Muscle of arm (tissue), 14 donors: ENCODE results near the gene LIN7B. TPM values are rescaled to one million over a fixed set of nuclear protein-coding genes. Genes with fewer than 3 reads are reported as not detected.

Source experiments
- DNase-seq: peaks from one replicate; pipeline ENCODE4 v3.0.0-alpha.2; 2013
- long read RNA-seq, 11 donors: transcript quantifications; one replicate each; lab custom pipeline, GENCODE V29; 2026
- polyA plus RNA-seq, 12 donors: library from polyadenylated mRNA; unstranded; fragments of 120-200 nt; gene quantifications; one replicate each; pipeline ENCODE4 v1.2.1, GENCODE V29; 2013; ENCODE audit not compliant: insufficient read length in 12 of 12

LIN7B gene, protein sequence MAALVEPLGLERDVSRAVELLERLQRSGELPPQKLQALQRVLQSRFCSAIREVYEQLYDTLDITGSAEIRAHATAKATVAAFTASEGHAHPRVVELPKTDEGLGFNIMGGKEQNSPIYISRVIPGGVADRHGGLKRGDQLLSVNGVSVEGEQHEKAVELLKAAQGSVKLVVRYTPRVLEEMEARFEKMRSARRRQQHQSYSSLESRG
- polyA plus RNA-seq = 10 to 100 TPM in 6 of 12 donors, 1 to 10 TPM in 4, not detected in 2; 9.1 to 14.9 (median 11.5) TPM
- long read RNA-seq, donor 1, partial matches to known transcripts = 0 of 4 reads
- long read RNA-seq, donor 1, other reads (novel, unspliced or antisense) = 0 of 4 reads
- long read RNA-seq, donor 2, partial matches to known transcripts = 0 of 4 reads
- long read RNA-seq, donor 2, other reads (novel, unspliced or antisense) = 0 of 4 reads
- long read RNA-seq, donor 3, partial matches to known transcripts = 0 of 4 reads
- long read RNA-seq, donor 3, other reads (novel, unspliced or antisense) = 0 of 4 reads
- long read RNA-seq, donor 4, partial matches to known transcripts = 0 of 1 reads
- long read RNA-seq, donor 4, other reads (novel, unspliced or antisense) = 0 of 1 reads
- long read RNA-seq, donor 5, transcript LIN7B-201 (6 exons, 755 nt) = major isoform, 5 of 6 reads
- long read RNA-seq, donor 5, partial matches to known transcripts = 0 of 6 reads
- long read RNA-seq, donor 5, other reads (novel, unspliced or antisense) = 0 of 6 reads
- long read RNA-seq, donor 6, partial matches to known transcripts = 0 of 3 reads
- long read RNA-seq, donor 6, other reads (novel, unspliced or antisense) = 0 of 3 reads
- long read RNA-seq, donor 7, partial matches to known transcripts = 0 of 3 reads
- long read RNA-seq, donor 7, other reads (novel, unspliced or antisense) = 0 of 3 reads
- long read RNA-seq, donor 8, transcript LIN7B-201 (6 exons, 755 nt) = major isoform, 9 of 9 reads
- long read RNA-seq, donor 8, partial matches to known transcripts = 0 of 9 reads
- long read RNA-seq, donor 8, other reads (novel, unspliced or antisense) = 0 of 9 reads
- long read RNA-seq, donor 9, partial matches to known transcripts = 0 of 6 reads
- long read RNA-seq, donor 9, other reads (novel, unspliced or antisense) = 0 of 6 reads
- long read RNA-seq, donor 10, transcript LIN7B-201 (6 exons, 755 nt) = major isoform, 5 of 7 reads
- long read RNA-seq, donor 10, partial matches to known transcripts = 0 of 7 reads
- long read RNA-seq, donor 10, other reads (novel, unspliced or antisense) = 0 of 7 reads
- long read RNA-seq, donor 11, partial matches to known transcripts = 0 of 4 reads
- long read RNA-seq, donor 11, other reads (novel, unspliced or antisense) = 0 of 4 reads

DNA sequence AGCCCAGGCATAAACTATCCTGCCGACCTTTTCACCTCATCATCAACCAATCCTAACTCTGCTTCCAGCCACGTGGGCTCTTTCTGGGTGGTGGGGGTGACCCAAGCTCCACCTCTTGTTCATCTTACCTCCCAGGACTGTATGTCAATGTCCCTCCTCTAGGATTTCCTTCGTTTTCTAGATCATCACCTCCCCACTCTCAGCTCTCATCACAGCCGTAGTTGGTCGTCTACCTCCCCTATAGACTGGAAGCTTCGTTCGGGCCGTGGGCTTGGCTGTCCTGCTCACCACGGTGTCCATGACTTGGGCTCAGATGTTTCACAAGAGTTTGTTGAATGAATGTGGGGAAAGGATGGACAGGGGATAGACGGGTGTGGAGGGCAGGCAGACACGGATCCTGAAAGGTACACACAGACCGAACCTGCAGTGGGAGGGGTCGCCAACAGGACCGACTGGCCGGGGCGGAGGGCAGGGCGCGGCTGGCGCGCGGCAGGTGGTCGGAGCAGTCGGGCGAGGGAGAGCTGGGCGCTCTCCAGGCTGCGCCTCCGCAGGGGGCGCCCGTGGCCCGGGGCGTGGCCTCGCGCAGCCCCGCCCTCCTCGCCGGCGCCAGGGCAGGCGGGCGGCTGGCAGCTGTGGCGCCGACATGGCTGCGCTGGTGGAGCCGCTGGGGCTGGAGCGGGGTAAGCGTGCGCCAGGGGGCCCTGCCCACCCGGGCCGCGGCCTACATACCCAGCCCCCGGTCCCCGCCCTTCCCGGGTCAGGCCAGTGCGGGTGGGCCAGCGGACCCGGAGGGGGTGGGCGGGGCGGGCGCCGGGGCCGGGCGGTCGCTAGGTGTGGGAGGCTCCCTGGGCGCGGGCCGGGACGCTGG is at the start of gene LIN7B:
Gene LIN7B (plus strand): TSS at position 609 of the 868 bp plus-strand sequence. CDS start 35 bp downstream, at position 644.
- DNase-seq = peak; percentile 39

DNA sequence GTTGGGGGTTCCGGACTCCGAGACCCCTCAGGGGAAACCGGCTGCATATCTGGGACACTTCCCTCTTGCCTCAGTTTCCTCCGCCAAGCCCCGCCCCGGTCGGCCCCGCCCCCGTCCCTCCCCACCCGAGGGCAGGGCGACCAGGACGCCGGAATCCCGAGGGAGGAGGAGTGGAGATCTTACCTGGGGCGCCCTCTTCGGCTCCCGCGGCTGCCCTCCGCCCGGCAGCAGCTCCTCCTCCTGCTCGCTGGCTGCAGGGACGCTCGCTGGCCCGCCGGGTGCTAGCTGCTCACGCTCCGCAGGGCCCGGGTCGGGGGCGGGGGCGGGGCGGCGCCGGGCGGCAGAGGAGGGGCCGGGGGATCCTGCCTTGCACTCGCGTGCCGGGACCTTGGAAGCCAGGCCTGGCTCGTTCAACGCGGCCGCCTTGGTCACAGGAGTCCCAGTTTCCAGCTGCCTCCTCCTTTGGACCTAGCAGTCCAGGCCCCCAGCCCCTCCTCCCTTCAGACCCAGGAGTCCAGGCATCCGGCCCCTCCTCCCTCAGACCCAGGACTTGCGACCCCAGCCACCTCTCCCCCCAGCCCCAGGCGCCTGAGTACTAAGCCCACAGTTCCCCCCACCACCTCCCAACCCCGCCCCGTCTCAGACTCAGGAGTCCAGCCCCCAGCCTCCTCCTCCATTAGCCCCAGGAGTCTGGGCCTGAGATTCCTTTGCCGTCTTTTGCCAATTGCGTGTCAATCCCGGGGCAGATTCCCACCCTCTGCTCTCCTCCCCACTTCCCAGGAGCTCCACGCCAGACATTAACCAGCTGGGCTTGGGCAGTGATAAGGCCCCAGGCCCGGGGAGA is 49.2 kb upstream of the LIN7B start, which contains the start of gene NTF4:
Gene NTF4 (minus strand): TSS at position 51 of the 844 bp plus-strand sequence. CDS start 2,821 bp downstream, outside the sequence.
- no peak for DNase-seq

DNA sequence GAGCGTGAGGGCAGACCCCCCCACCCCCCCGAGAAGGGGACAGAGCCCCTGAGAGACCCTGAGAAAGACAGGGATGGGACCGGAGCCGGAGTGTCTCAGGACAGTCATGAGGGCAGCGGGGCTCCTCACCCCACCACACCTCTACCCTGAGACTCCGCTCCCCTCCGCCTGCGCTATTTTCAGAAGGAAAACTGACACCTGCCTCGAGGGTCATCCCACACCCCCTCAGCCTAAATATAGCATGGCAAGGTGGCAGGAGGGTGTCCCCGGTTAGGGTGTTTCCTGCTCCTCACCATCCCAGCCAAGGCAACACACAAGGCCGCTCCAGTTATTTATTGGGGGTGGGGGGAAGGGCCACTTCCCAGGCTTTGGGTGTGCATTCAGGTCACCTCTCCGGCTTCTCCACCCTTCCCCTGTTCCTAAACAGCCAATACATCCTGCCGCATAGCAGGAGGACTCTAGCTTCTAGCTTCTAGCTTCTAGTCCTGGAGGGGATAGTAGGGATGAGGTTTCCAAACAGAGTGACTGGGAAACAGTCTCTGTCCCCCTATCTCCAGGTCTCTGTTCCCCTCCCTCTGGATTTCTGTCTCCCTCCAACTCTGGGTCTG is 48.2 kb upstream of the LIN7B start:
- DNase-seq = no peak

DNA sequence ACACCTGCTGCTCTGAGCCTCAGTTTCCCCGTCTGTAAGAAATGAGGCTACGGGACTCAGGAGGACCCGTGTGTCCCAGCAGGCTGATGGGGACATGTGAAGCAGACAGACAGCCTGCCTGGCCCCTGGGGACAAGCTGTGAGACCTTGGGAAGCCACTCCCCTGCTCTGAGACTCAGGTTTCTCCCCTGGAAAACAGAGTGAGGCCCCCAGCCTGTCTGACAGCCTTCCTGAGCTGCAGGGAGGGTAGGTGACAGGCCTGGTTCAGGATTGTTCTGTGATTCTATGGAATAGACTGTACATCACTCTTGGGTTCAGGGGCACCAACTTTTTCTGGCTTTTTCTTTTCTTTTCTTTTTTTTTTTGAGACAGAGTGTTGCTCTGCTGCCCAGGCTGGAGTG is 46.6 kb upstream of the LIN7B start:
- no peak for DNase-seq

DNA sequence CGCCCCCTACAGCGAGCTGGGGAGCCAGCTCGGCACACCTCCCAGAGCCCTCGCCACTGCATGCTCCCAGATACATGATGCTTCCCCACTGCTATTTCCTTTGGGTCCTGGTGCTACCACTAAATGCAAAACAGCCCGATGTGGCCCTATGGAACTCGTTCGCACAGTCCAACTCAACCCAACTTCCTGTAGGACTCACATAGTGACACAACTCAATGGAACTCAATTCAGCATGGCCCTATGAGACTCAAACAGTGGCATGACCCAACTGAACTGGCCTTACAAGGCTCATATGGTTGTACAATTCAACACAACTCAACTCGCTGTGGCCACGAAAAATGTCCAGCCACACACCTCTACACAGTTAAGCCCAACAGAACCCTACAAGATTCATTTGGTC is 45.1 kb upstream of the LIN7B start:
- no peak for DNase-seq

DNA sequence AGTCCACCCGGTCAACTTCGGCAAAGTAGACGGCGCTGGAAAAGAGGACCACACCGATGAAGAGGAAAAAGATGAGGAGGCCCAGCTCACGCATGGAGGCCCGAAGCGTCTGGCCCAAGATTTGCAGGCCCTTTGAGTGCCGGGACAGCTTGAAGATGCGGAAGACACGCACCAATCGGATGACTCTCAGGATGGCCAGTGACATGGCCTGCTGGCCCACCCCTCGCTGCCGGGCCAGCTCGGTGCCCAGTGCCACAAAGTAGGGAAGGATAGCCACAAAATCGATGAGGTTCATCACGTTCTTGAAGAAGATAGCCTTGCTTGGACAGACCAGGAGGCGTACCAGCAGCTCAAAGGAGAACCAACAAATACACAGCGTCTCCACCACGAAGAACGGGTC is 43.8 kb upstream of the LIN7B start:
- DNase-seq = no peak

DNA sequence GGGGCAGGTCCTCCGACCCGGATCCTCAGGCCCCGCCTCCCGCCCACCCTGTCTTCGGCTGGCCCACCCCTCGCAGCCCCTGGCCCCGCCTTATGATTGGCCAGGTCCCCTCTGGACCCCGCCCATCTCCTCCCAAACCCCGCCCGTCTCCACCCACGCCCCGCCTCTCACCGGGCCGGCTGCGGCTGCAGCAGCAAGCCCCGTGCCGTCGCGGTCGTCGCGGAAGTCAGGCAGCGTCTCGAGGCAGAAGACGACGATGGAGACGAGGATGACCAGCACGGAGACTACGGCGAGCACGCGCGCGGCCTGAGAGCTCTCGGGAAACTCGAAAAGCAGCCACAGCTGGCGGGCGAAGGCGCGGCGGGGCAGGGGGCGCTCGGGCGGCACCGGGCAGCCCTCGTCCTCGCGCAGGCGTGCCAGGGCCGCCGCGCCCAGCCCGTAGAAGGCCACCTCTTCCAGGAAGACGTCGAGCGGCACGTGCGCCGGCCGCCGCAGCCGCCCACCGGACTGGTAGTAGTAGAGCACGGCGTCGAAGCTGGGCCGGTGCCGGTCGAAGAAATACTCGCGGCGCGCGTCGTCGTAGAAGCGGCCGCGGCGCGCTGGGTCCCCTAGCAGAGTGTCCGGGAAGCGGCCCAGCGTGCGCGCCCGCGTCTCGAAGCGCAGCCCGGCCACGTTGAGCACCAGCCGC is 42.2 kb upstream of the LIN7B start:
- DNase-seq = no peak

DNA sequence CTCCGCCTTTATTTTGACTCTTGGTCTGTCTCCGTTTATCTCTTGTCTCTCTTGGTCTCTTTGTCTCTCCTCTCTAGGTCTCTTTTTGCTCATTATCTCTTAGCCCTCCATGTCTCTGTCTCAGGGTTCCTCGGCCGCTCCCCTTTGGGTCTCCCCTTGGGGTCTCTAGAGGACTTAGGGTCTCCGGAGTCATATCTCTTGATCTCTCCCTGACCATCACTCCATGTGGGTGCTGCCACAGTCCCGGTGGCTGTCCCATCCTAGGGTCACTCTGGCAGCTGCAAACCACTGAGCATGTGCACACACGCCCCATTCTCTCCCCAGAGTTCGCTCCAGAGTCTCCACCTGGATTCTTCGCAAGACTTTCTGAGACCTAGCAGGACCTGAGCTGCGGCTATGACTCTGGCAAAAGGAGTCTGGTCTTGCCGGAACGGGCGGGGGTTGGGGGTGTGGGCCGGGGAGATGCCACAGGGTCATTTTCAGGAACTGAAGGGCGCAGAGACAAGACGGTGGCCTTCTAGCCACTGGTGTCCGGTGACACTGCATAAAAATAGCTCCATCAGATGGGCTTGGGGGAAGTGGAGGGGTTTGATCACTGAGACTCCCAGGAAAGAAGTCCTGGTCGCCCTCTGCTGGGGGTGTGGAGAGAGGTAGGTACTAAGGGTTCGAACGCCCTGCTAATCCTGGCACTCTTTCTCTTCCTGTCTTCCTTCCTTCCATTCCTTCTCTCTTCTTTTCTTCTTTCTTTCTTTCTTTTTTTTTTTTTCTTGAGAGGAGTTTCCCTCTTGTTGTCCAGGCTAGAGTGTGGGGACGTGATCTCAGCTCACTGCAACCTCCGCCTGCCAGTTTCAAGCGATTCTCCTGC is 40.4 kb upstream of the LIN7B start:
- no peak for DNase-seq

DNA sequence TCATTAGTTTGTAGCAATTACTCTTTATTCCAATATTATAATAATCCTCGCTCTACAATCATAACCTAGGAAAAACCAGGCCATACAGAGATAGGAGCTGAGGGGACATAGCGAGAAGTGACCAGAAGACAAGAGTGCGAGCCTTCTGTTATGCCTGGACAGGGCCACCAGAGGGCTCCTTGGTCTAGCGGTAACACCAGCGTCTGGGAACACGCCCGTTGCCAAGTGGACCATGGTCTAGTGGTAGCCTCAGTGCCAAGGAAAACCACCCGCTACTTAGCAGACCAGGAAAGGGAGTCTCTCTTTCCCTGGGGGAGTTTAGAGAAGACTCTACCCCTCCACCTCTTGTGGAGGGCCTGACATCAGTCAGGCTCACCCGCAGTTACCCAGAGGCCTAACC is 39.3 kb upstream of the LIN7B start:
- DNase-seq = peak; percentile 35

DNA sequence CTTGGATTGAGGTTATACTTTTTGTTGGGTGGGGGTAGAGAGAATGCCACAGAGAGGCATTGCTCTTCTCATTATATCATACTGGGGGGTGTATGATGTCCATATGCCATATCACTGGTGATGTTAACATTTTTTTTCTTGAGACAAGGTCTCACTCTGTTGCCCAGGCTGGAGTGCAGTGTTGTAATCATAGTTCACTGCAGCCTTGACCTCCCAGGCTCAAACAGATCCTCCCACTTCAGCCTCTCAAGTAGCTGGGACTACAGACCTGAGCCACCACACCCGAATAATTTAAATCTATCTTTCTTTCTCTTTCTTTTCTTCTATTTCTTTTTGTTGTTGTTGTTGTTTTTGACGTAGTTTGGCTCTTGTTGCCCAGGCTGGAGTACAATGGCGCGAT is 33.8 kb upstream of the LIN7B start:
- no peak for DNase-seq

DNA sequence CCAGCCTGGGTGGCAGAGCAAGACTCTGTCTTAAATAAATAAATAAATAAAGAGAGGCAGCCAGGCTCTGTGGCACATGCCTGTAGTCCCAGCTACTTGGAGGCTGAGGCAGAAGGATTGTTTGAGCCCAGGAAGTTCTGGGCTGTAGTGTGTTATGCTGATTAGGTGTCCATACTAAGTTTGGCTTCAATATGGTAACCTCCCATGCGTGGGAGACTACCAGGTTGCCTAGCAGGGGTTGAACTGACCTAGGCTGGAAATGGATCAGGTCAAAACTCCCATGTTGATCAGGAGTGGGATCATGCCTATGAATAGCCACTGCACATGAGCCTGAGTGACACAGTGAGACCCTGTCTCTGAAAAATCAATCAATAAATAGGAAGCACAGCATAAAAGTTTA is 32.9 kb upstream of the LIN7B start:
- no peak for DNase-seq

DNA sequence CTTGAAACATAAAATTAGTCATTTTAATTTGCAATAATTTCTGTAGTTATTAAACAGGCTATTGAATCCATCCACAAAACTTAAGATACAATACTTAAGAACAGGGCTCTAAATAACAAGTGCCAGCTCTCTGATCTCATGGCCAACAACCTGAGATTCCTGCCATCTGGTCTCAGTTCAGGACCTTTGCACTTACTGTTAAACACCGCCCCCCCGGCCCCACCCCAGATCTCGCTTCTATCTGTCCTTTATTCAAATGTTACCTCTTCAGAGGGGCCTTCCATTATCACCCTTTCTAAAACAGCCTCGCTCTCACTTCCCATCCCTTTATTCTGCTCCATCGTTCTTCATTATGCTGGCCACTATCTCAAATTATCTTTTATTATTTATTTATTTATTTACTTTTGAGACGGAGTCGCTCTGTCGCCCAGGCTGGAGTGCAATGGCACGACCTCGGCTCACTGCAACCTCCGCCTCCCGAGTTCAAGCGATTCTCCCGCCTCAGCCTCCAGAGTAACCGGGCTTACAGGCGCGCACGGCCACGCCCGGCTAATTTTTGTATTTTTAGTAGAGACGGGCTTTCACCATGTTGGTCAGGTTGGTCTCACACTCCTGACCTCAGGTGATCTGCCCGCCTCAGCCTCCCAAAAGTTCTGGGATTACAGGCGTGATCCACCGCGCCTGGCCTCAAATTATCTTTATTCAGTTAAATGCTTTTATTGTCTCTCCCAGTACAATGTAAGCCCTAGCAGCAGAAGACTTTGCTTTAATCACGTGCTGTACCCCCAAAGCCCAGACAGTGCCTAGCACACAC is 29.8 kb upstream of the LIN7B start:
- DNase-seq = no peak

DNA sequence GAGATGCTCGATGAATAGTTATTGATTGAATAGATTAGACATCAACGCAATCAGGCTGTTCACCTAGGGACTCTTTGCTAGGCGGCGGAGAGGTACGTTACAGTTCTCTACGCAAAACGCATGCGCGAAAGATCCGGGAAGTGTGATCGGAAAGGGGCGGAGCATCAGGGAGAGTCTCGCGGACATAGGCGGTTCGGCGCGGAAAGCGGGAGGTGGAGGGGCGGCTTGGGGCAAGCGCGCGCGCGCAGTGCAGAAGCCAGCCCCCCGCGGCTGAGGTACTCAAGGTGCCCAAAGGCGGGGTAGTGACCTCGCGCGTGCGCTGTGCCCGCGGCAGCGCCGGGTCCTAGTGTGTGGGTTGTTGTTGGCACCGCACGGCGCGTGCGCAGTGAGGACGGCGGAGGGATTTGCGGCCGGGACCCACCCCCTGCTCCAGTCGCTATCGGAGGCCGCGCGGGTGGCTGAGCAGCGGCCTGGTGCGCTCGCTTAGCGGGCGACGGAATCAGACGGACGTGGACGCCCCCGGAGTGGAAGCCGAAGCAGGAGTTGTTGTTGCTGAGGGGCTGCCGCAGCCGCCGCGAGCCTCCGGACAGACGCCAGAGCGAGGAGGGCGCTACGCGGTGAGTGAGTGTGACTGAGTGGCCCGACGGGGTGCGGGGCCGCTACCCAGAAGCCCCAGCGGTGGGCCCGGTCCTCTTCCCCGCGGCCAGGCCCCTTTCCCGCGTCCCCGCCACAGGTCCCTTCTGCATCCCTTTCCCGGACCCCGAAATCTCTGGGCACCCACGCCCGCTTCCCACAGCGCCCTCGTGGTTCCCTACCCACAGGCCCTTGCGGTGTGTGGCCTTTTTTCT is 28.9 kb upstream of the LIN7B start, which contains the start of gene SNRNP70:
Gene SNRNP70 (plus strand): TSS at position 432 of the 848 bp plus-strand sequence. CDS start 964 bp downstream, outside the sequence.
- peak; percentile 100 for DNase-seq

DNA sequence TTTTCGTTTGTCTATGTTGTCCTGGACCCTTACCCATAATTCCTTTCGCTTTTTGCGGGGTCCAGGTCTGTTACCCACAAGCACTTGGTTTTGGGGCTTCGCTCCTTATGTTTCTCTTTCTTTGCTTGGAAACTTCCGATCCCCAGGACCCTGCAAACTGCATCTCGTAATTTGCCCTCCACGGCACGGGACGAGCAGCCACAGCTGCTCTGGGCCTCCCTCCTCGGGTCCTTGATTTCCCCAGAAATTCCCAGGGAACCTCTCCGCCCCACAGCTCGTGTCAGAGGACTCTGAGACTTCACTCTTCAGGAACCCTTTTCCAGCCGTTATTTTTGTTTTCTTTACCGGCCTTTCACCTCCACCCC is 28.3 kb upstream of the LIN7B start:
- no peak for DNase-seq

DNA sequence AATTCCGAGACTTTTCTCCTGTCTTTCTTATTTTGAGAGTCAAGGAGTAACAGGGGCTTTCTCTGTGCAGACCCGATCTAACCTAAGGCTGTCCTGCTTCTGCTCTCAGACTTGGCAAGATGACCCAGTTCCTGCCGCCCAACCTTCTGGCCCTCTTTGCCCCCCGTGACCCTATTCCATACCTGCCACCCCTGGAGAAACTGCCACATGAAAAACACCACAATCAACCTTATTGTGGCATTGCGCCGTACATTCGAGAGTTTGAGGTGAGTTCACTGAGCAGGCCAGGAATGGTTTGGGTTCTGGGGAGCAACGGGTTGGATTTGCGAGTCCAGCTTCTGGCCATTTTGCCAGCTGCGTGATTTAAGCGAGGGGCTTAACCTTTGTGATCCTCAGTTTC is 27.9 kb upstream of the LIN7B start:
- DNase-seq = no peak
